ENCODE data around the gene RPL27. TPM values are rescaled to one million over a fixed set of nuclear protein-coding genes. Genes with fewer than 3 reads are reported as not detected.

RPL27 gene
- total and polyA plus RNA-seq, 2 of the 8 experiments (the other 6 are each of a cell fraction or from before 2014, with no cell fraction given), result 1,415 to 3,779 TPM

- Histone ChIP-seq H3K23ac (ENCODE audit: insufficient read length) (no peak overlapping the region), H2BK12ac (ENCODE audit: low read depth, low read length) (no peak overlapping the region), H3K36me3 (ENCODE audit: control insufficient read depth in 2 of 4, insufficient read depth in 4 of 4, low read length in 3 of 4) (peaks cover 6 to 32% (median 21%) of the 10 kb centered on the region in 4 experiments; a peak in 6 of 8 replicates), H3K9ac (replicated peaks in 1 of 4; ENCODE audit: extremely low read depth in 1 of 4, low read depth in 3 of 4, low read length in 3 of 4) (no peak overlapping the region), H4K20me1 (replicated peaks in 1 of 2; ENCODE audit: control insufficient read depth in 1 of 2, insufficient read depth in 2 of 2, low read length in 2 of 2) (peaks cover 0 to 3% of the 10 kb centered on the region in 2 experiments), H3K18ac (ENCODE audit: extremely low read depth, low read length) (no peak overlapping the region), H3K27ac (ENCODE audit: low read depth, low read length) (no peak overlapping the region), H3K4me3 (ENCODE audit: extremely low read depth in 1 of 4, insufficient read depth in 2 of 4, low read depth in 3 of 4, low read length in 4 of 4) (no peak overlapping the region), H3K56ac (replicated peaks; ENCODE audit: insufficient read length, low read depth, low read length) (no peak overlapping the region), H3K23me2 (ENCODE audit: low read depth, low read length) (peaks cover 7% of the 10 kb centered on the region), H2BK5ac (ENCODE audit: low read depth, low read length) (no peak overlapping the region), H2AFZ (ENCODE audit: low read length) (no peak overlapping the region), H3K79me2 (ENCODE audit: control insufficient read depth in 1 of 2, insufficient read depth in 2 of 2, low read length in 2 of 2) (peaks cover 0 to 17% of the 10 kb centered on the region in 2 experiments; a peak in 3 of 4 replicates), H3K27me3 (replicated peaks in 1 of 4; ENCODE audit: control insufficient read depth in 3 of 4, extremely low read depth in 1 of 4, insufficient read depth in 3 of 4, low read length in 3 of 4) (no peaks in the 10 kb centered on the region), H3K4me2 (ENCODE audit: insufficient read depth in 1 of 2, low read depth in 2 of 2, low read length in 2 of 2) (no peak overlapping the region), H3K14ac (ENCODE audit: insufficient read length) (no peak overlapping the region), H2BK15ac (ENCODE audit: low read length) (no peak overlapping the region), H4K8ac (ENCODE audit: extremely low read depth, insufficient read depth, low read length) (no peak overlapping the region), H3K4me1 (replicated peaks in 1 of 4; ENCODE audit: control insufficient read depth in 3 of 4, insufficient read depth in 4 of 4, low read length in 3 of 4) (peaks cover 0 to 8% (median 3%) of the 10 kb centered on the region in 4 experiments; a peak in 2 of 7 replicates), H4K91ac (replicated peaks; ENCODE audit: insufficient read length, low read length) (no peak overlapping the region), H2BK20ac (ENCODE audit: low read length) (no peak overlapping the region), H3K79me1 (ENCODE audit: low read depth, low read length) (peaks cover 6% of the 10 kb centered on the region; the same call in 1 of the 2 replicates), H2BK120ac (replicated peaks; ENCODE audit: low read depth, low read length) (no peak overlapping the region), H2AK5ac (ENCODE audit: low read depth, low read length) (no peak overlapping the region), H3K9me3 (ENCODE audit: insufficient read depth in 2 of 2, low read depth in 1 of 2, low read length in 1 of 2) (no peaks in the 10 kb centered on the region), H4K5ac (ENCODE audit: insufficient read length, low read depth, low read length) (no peak overlapping the region), H3K4ac (replicated peaks; ENCODE audit: insufficient read length, low read depth, low read length) (no peak overlapping the region)
- 0% methylated on average over 1 of the region's 1 CpG; no CpG with 5 or more reads in 1 of the 2 experiments for WGBS, 2 experiments (ENCODE audit: extremely low coverage in 1 of 2, insufficient coverage in 1 of 2, insufficient read length in 1 of 2, insufficient replicate concordance in 2 of 2, low coverage in 1 of 2, low lambda C conversion rate in 2 of 2, missing lambda C conversion rate in 1 of 2)
- CTCF ChIA-PET (ENCODE audit: partially characterized antibody), result interaction anchor here (0.6 to 3.3 kb wide), 3 partner anchors 12 to 376 kb away, joined by 3 to 14 read pairs (median 4); partner anchors contain the start of genes RPL27 and TUBG1
- POLR2A ChIA-PET (ENCODE audit: partially characterized antibody), result interaction anchor here (0.6 to 7.1 kb wide), 3 partner anchors 12 to 672 kb away, joined by 3 to 57 read pairs (median 3); partner anchors contain the start of gene RPL27
- FAIRE-seq, result no peak
- no peak for DNase-seq (ENCODE audit: low read depth in 1 of 2, low spot score in 2 of 2)
- TF ChIP-seq EZH2 (IDR thresholded peaks at IDR 0.05; ENCODE audit: low read depth, low read length, severe bottlenecking), result no peak
- no peak for TF ChIP-seq MAFK (IDR thresholded peaks at IDR 0.05; ENCODE audit: low read depth, low read length)
- no peak for TF ChIP-seq CEBPB (IDR thresholded peaks at IDR 0.05; ENCODE audit: low read depth, low read length)
Measured at GRCh38 chr17:42985225-42985624, 13.0 kb upstream of the RPL27 start.

All from H1 (cell line).